Endothelial cell of hepatic sinusoid (primary cell): ENCODE data around the gene CELA3A.

Source experiments
- in situ Hi-C: cut with HindIII; loops from 2 replicates; pipeline ENCODE4 v1.10.0; 2017; ENCODE audit warnings: low sequenced_read_pairs

The CELA3A gene

DNA sequence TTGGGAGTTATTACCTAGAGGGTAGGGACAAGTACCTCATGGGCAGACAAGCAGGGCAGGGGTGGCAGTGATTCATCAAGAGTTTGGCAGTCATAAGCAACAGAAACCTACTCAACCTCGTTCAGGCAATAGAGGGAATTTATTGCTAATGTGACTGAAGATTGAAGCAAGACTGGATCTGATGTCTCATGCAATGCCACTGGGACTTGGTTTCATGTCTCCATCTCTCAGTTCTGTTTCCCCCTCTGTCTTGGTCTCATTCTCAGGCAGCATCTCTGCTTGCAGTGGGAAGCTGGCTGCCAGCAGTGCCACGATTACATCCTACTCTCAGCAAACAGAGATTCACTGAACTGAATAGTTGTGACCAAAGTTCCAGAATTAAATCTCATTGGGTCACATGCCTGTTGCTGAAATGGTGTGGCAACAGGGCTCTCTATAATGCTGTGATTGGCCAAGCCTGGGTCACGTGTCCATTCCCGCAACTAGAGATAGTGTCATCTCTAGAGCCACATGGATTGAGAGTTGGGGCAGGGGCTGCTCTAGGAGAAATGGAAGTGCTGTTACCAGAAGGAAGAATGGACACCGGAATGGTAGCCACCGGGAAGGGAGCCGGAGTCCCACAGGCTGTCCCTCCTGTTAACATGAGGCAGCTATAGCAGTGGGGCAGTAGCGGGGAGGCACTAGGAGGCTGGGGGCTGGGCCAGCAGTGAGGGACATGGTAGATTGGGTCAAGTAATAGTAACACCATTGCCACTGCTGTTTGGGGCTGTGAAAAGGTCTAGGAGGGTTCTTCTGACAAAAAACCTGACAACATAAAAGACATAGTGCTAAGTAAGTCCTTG lies 47.1 kb downstream of the CELA3A start:
- in situ Hi-C loops = no loop called here

GRCh38 chr1:22050330-22050729 lies 48.9 kb downstream of the CELA3A start:
- in situ Hi-C loops = loop anchor here (5.0 kb wide), 1 partner anchor 42 kb away; no protein-coding TSS in a partner anchor

- in situ Hi-C loops = loop anchor here (5.0 kb wide), 1 partner anchor 41 kb away; no protein-coding TSS in a partner anchor
Measured at GRCh38 chr1:22051607-22052114, 50.2 kb downstream of the CELA3A start.

GRCh38 chr1:22052115-22053016 lies 50.9 kb downstream of the CELA3A start, which contains the start of gene CDC42:
Gene CDC42 (plus strand): TSS chr1:22052709. CDS start chr1:22078479, 25,770 bp downstream.
- in situ Hi-C loops = loop anchor here (5.0 kb wide), 1 partner anchor 40 kb away; no protein-coding TSS in a partner anchor

- in situ Hi-C loops = loop anchor here (5.0 kb wide), 1 partner anchor 39 kb away; no protein-coding TSS in a partner anchor
Measured at GRCh38 chr1:22053017-22053860, 51.8 kb downstream of the CELA3A start.

- in situ Hi-C loops = loop anchor here (5.0 kb wide), 1 partner anchor 38 kb away; no protein-coding TSS in a partner anchor
Measured at GRCh38 chr1:22053861-22054770, 52.7 kb downstream of the CELA3A start.

GRCh38 chr1:22055463-22055862 lies 54.0 kb downstream of the CELA3A start:
- in situ Hi-C loops = no loop called here

DNA sequence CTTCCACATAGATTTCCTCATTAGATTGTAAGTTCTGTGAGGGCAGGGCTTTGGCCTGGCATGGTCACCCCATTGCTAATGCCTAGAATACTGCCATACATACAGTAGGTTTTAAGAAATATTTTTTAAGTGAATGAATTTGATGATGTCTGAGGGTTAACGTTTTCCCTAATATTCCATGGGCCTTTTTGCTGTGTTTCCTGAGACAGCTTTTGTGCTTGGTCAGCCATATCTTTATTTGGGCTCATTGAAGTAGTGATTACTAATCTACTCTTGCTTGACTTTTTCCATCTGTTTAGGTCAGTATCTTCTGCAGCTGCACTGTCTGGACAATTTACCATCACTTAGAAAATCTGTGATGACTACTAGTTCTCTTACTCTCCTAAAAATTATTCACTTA lies 54.6 kb downstream of the CELA3A start:
- in situ Hi-C loops = no loop called here

GRCh38 chr1:22056936-22057335 lies 55.5 kb downstream of the CELA3A start:
- in situ Hi-C loops = no loop called here

DNA sequence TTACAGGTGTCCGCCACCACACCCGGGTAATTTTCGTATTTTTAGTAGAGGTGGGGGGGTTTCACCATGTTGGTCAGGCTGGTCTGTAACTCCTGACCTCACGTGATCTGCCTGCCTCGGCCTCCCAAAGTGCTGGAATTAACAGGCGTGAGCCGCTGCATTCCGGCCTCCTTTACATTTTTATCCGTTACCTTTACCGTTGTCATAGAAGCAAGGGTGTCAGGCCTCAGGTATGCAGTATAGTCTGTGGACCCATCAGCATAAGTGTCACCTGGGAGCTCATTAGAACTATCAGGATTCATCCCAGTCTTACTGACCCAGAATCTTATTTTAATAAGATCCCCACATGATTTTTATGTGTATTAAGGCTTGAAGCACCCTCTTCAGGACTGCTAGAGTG lies 56.4 kb downstream of the CELA3A start:
- in situ Hi-C loops = no loop called here
